Thyroid gland (tissue), 4 donors: ENCODE results near the gene ZNF8.

Source experiments
- POLR2A ChIP-seq, 2 donors: fragments of 450-650 bp; IDR thresholded peaks; one replicate each; pipeline ENCODE4 v1.6.1; 2017; ENCODE audit warnings: antibody characterized with exemption in 2 of 2, mild to moderate bottlenecking in 2 of 2, moderate library complexity in 1 of 2
- TF ChIP-seq, protein P1 (sequence below), 6 experiments: fragments of 200-600 bp in 3 of 6; fragments of 450-650 bp in 3 of 6; sonication (generic) in 3 of 6; IDR thresholded peaks; one replicate each; pipeline ENCODE4 v1.5.1; 2016 to 2019; ENCODE audit warnings: antibody characterized with exemption in 6 of 6, mild to moderate bottlenecking in 2 of 6, inconsistent platforms in 1 of 6, moderate library complexity in 1 of 6

DNA sequence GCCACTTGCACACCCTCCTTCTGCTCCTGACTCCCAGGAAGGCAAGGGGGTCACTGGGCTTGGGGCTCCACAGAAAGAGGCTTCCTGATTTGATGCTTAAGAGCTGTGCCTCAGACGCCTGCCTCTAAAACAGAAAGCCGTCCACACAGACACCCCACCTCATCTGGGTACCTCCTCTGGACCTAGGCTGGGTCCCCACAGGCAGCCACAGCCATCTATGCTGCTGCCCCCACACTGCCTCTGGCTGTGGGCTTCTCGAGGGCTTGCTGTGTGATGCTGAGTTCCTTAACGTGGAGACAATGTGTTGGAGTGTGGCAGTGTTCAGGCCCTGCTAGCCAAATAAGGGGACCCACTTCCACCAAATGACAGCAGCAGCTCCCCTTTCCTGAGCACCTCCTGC, 39.5 kb downstream of the ZNF8 start:
- TF ChIP-seq, protein P1, sequence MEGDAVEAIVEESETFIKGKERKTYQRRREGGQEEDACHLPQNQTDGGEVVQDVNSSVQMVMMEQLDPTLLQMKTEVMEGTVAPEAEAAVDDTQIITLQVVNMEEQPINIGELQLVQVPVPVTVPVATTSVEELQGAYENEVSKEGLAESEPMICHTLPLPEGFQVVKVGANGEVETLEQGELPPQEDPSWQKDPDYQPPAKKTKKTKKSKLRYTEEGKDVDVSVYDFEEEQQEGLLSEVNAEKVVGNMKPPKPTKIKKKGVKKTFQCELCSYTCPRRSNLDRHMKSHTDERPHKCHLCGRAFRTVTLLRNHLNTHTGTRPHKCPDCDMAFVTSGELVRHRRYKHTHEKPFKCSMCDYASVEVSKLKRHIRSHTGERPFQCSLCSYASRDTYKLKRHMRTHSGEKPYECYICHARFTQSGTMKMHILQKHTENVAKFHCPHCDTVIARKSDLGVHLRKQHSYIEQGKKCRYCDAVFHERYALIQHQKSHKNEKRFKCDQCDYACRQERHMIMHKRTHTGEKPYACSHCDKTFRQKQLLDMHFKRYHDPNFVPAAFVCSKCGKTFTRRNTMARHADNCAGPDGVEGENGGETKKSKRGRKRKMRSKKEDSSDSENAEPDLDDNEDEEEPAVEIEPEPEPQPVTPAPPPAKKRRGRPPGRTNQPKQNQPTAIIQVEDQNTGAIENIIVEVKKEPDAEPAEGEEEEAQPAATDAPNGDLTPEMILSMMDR (IDR thresholded peaks at IDR 0.05), result no peak
- no peak for TF ChIP-seq POLR2A (IDR thresholded peaks at IDR 0.05)
